ENCODE results near the gene TWIST2.

The TWIST2 gene

GRCh38 chr2:238943338-238944067 lies 95.6 kb downstream of the TWIST2 start:
- DNase-seq = no peak

GRCh38 chr2:238945433-238946150 lies 97.7 kb downstream of the TWIST2 start:
- DNase-seq = no peak

- DNase-seq = no peak
These were observed 98.7 kb downstream of the TWIST2 start for GRCh38 chr2:238946318-238947242.

- no peak for DNase-seq
These were observed 99.4 kb downstream of the TWIST2 start for GRCh38 chr2:238947243-238947760.

GRCh38 chr2:238947920-238948710 lies 100.2 kb downstream of the TWIST2 start:
- no peak for DNase-seq

GRCh38 chr2:238948765-238949641 lies 101.1 kb downstream of the TWIST2 start:
- DNase-seq = no peak

- no peak for DNase-seq
These were observed 101.9 kb downstream of the TWIST2 start for GRCh38 chr2:238949710-238950345.

GRCh38 chr2:238950551-238950950 lies 102.7 kb downstream of the TWIST2 start:
- no peak for DNase-seq

- no peak for DNase-seq
These were observed 104.5 kb downstream of the TWIST2 start for GRCh38 chr2:238952261-238952919.

GRCh38 chr2:238954841-238955591 lies 107.1 kb downstream of the TWIST2 start:
- no peak for DNase-seq

GRCh38 chr2:238955648-238956531 lies 108.0 kb downstream of the TWIST2 start:
- DNase-seq = no peak

GRCh38 chr2:238956676-238957075 lies 108.8 kb downstream of the TWIST2 start:
- peak; percentile 50 for DNase-seq

All from COR-L47 (cell line).